ENCODE measurements around the gene RELN. TPM values are rescaled to one million over a fixed set of nuclear protein-coding genes. Genes with fewer than 3 reads are reported as not detected.

The RELN gene
- total RNA-seq, 4 donors from 2014 or later, result 16.0 to 52.3 (median 23.6) TPM

- DNase-seq, result no peak
- no peak overlapping the region for H3K27ac ChIP-seq
- TF ChIP-seq CTCF (IDR thresholded peaks at IDR 0.05) (no peak), POLR2A (IDR thresholded peaks at IDR 0.05) (no peak)
- no peaks in the 10 kb centered on the region for H3K36me3 ChIP-seq
- no peak overlapping the region for H3K4me3 ChIP-seq (replicated peaks in 1 of 3)
- H3K4me1 ChIP-seq, result no peaks in the 10 kb centered on the region
- 85 to 91% methylated on average over 2 of the region's 2 CpGs for WGBS, 2 donors
- no peaks in the 10 kb centered on the region for H3K27me3 ChIP-seq
- intact Hi-C loops (cut with DNase I), result no loop called here
- no peaks in the 10 kb centered on the region for H3K9me3 ChIP-seq
These were observed 96.1 kb downstream of the RELN start for GRCh38 chr7:103893350-103893749.

- Histone ChIP-seq H3K4me1 (no peaks in the 10 kb centered on the region), H3K36me3 (no peaks in the 10 kb centered on the region), H3K27me3 (no peaks in the 10 kb centered on the region), H3K27ac (no peak overlapping the region), H3K9me3 (no peaks in the 10 kb centered on the region), H3K4me3 (replicated peaks in 1 of 3) (no peak overlapping the region)
- no peak for TF ChIP-seq CTCF (IDR thresholded peaks at IDR 0.05)
- no peak for TF ChIP-seq POLR2A (IDR thresholded peaks at IDR 0.05)
- DNase-seq, result no peak
- intact Hi-C loops (cut with DNase I), result no loop called here
- WGBS, 2 donors, result 50% methylated on average over 3 of the region's 3 CpGs
These were observed 100.0 kb downstream of the RELN start for GRCh38 chr7:103889451-103889850.

- DNase-seq, result no peak
- Histone ChIP-seq H3K9me3 (no peaks in the 10 kb centered on the region), H3K27ac (no peak overlapping the region), H3K4me3 (replicated peaks in 1 of 3) (no peak overlapping the region), H3K36me3 (no peaks in the 10 kb centered on the region), H3K27me3 (no peaks in the 10 kb centered on the region), H3K4me1 (no peaks in the 10 kb centered on the region)
- intact Hi-C loops (cut with DNase I), result no loop called here
- 66 to 85% methylated on average over 6 of the region's 6 CpGs for WGBS, 2 donors
- TF ChIP-seq CTCF (IDR thresholded peaks at IDR 0.05) (no peak), POLR2A (IDR thresholded peaks at IDR 0.05) (no peak)
These were observed 100.8 kb downstream of the RELN start for GRCh38 chr7:103888603-103889153.

GRCh38 chr7:103887853-103888602 is 101.4 kb downstream of the RELN start:
- Histone ChIP-seq H3K36me3 (no peaks in the 10 kb centered on the region), H3K9me3 (no peaks in the 10 kb centered on the region), H3K27ac (no peak overlapping the region), H3K4me1 (no peaks in the 10 kb centered on the region), H3K4me3 (replicated peaks in 1 of 3) (no peak overlapping the region), H3K27me3 (no peaks in the 10 kb centered on the region)
- no peak for DNase-seq
- intact Hi-C loops (cut with DNase I), result no loop called here
- TF ChIP-seq POLR2A (IDR thresholded peaks at IDR 0.05) (no peak), CTCF (IDR thresholded peaks at IDR 0.05) (no peak)
- WGBS, 2 donors, result 76 to 83% methylated on average over 2 of the region's 2 CpGs

GRCh38 chr7:103887050-103887449 is 102.4 kb downstream of the RELN start:
- no peaks in the 10 kb centered on the region for H3K27me3 ChIP-seq
- intact Hi-C loops (cut with DNase I), result no loop called here
- no peak overlapping the region for H3K27ac ChIP-seq
- no peak overlapping the region for H3K4me3 ChIP-seq (replicated peaks in 1 of 3)
- TF ChIP-seq POLR2A (IDR thresholded peaks at IDR 0.05), result no peak
- no peak for TF ChIP-seq CTCF (IDR thresholded peaks at IDR 0.05)
- WGBS, 2 donors, result 74 to 80% methylated on average over 3 of the region's 3 CpGs
- no peaks in the 10 kb centered on the region for H3K36me3 ChIP-seq
- no peaks in the 10 kb centered on the region for H3K9me3 ChIP-seq
- no peaks in the 10 kb centered on the region for H3K4me1 ChIP-seq
- no peak for DNase-seq

Measured in thyroid gland (tissue), 4 donors.